OCI-LY1 (cell line): ENCODE results near the gene SP6.

Experiments
- H2AFZ ChIP-seq: fragments of 200-600 bp; sonication (generic), shearing (Covaris generic); 2 replicates; pipeline ENCODE4 v1.6.0; 2014; ENCODE audit warnings: antibody characterized with exemption, mild to moderate bottlenecking, low read length
- H3F3A ChIP-seq: fragments of 200-600 bp; sonication (generic), shearing (Covaris generic); 2 replicates; pipeline ENCODE4 v1.6.0; 2014; ENCODE audit warnings: mild to moderate bottlenecking, antibody characterized with exemption, low read length, moderate library complexity; ENCODE audit not compliant: insufficient read depth
- H3K27ac ChIP-seq: fragments of 200-600 bp; sonication (generic); 2 replicates; pipeline ENCODE4 v1.5.1; 2014; ENCODE audit warnings: low read length, mixed run types, mild to moderate bottlenecking, low read depth; ENCODE audit not compliant: poor library complexity, severe bottlenecking
- H3K27me3 ChIP-seq: fragments of 200-600 bp; sonication (generic); 2 replicates; pipeline ENCODE4 v1.6.0; 2014; ENCODE audit warnings: antibody characterized with exemption, mild to moderate bottlenecking, low read length, moderate library complexity; ENCODE audit not compliant: insufficient read depth
- H3K36me3 ChIP-seq: fragments of 200-600 bp; sonication (generic); 2 replicates; pipeline ENCODE4 v1.6.1; 2014; ENCODE audit warnings: mild to moderate bottlenecking, antibody characterized with exemption, low read length, moderate library complexity, mixed read lengths; ENCODE audit not compliant: insufficient read depth
- H3K4me1 ChIP-seq: fragments of 200-600 bp; sonication (generic); 2 replicates; pipeline ENCODE4 v1.5.1; 2014; ENCODE audit warnings: mild to moderate bottlenecking, low read length, moderate library complexity; ENCODE audit not compliant: insufficient read depth, severe bottlenecking
- H3K4me2 ChIP-seq: fragments of 200-600 bp; sonication (generic), shearing (Covaris generic); 2 replicates; pipeline ENCODE4 v1.6.1; 2014; ENCODE audit warnings: low read length
- H3K4me3 ChIP-seq: fragments of 200-600 bp; sonication (generic); 2 replicates; pipeline ENCODE4 v1.5.1; 2014; ENCODE audit warnings: low read length, low read depth, mild to moderate bottlenecking, mixed read lengths; ENCODE audit not compliant: poor library complexity, severe bottlenecking
- H3K79me2 ChIP-seq: fragments of 200-600 bp; shearing (Covaris generic); 2 replicates; pipeline ENCODE4 v1.6.1; 2016; ENCODE audit warnings: mixed run types, low read length, mixed read lengths; ENCODE audit not compliant: insufficient read depth
- H3K9ac ChIP-seq: fragments of 200-600 bp; sonication (generic), shearing (Covaris generic); 2 replicates; pipeline ENCODE4 v1.6.1; 2014; ENCODE audit warnings: mild to moderate bottlenecking, low read length, mixed read lengths
- H3K9me2 ChIP-seq: fragments of 200-600 bp; sonication (generic), shearing (Covaris generic); 2 replicates; pipeline ENCODE4 v1.6.1; 2014; ENCODE audit warnings: low read depth, mild to moderate bottlenecking, low read length, mixed read lengths
- H3K9me3 ChIP-seq: fragments of 200-600 bp; shearing (Covaris generic); 2 replicates; pipeline ENCODE4 v1.6.1; 2014; ENCODE audit warnings: low read length, mixed read lengths
- H4K20me1 ChIP-seq: fragments of 200-600 bp; sonication (generic), shearing (Covaris generic); 2 replicates; pipeline ENCODE4 v1.6.0; 2016; ENCODE audit warnings: mild to moderate bottlenecking, low read length; ENCODE audit not compliant: insufficient read depth
- CTCF ChIP-seq: fragments of 200-600 bp; sonication (generic), shearing (Covaris generic); IDR thresholded peaks from 2 replicates; pipeline ENCODE4 v1.5.1; 2017; ENCODE audit warnings: mild to moderate bottlenecking, antibody characterized with exemption, low read length, moderate library complexity, mixed read lengths
- EZH2 ChIP-seq: fragments of 200-600 bp; sonication (generic), shearing (Covaris generic); IDR thresholded peaks from 2 replicates; pipeline ENCODE4 v1.8.0; 2017; ENCODE audit warnings: borderline replicate concordance, mixed run types, mild to moderate bottlenecking, antibody characterized with exemption, low read length, moderate library complexity, mixed read lengths

The SP6 gene

GRCh38 chr17:47871048-47871447 lies 20.1 kb upstream of the SP6 start:
- H3K4me2 ChIP-seq = no peak overlapping the region
- H3K79me2 ChIP-seq = no peaks in the 10 kb centered on the region
- H4K20me1 ChIP-seq = no peaks in the 10 kb centered on the region
- no peak overlapping the region for H2AFZ ChIP-seq
- no peak overlapping the region for H3K27ac ChIP-seq
- no peaks in the 10 kb centered on the region for H3F3A ChIP-seq
- no peak for TF ChIP-seq EZH2
- TF ChIP-seq CTCF = no peak
- H3K4me3 ChIP-seq = no peak overlapping the region
- no peaks in the 10 kb centered on the region for H3K4me1 ChIP-seq
- peaks cover 10% of the 10 kb centered on the region for H3K27me3 ChIP-seq
- H3K9me2 ChIP-seq = no peaks in the 10 kb centered on the region
- H3K9me3 ChIP-seq = no peaks in the 10 kb centered on the region
- H3K9ac ChIP-seq = no peak overlapping the region
- no peaks in the 10 kb centered on the region for H3K36me3 ChIP-seq

DNA sequence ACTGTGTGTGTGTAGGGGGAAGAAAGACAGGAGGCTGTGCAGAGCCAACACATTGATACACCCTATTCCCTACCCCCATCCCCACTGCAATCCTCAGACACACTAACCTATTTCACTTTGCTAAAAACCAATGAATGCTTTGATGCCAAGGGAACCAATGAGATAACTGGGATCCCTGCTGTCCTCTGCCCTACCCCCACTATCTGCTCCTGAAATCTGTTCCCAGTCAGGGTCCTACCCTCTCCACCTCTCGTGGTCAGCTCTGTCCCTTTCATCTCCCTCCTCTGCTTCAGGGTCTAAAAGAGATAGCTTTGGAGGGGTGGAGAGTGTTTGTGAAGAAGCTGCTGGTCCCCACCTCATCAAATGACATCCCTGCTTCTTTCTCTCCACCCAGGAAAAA lies 19.1 kb upstream of the SP6 start:
- peaks cover 10% of the 10 kb centered on the region for H3K27me3 ChIP-seq
- TF ChIP-seq EZH2 = no peak
- TF ChIP-seq CTCF = no peak
- H3K79me2 ChIP-seq = no peaks in the 10 kb centered on the region
- H3K4me2 ChIP-seq = no peak overlapping the region
- H3F3A ChIP-seq = no peaks in the 10 kb centered on the region
- no peaks in the 10 kb centered on the region for H4K20me1 ChIP-seq
- no peak overlapping the region for H3K27ac ChIP-seq
- no peak overlapping the region for H2AFZ ChIP-seq
- no peaks in the 10 kb centered on the region for H3K9me2 ChIP-seq
- no peaks in the 10 kb centered on the region for H3K9me3 ChIP-seq
- H3K36me3 ChIP-seq = no peaks in the 10 kb centered on the region
- no peak overlapping the region for H3K9ac ChIP-seq
- H3K4me1 ChIP-seq = no peaks in the 10 kb centered on the region
- H3K4me3 ChIP-seq = no peak overlapping the region

GRCh38 chr17:47869114-47869513 lies 18.2 kb upstream of the SP6 start:
- H3K27ac ChIP-seq = no peak overlapping the region

More at GRCh38 chr17:47869114-47869513, 18.2 kb upstream of the SP6 start:
- no peaks in the 10 kb centered on the region for H4K20me1 ChIP-seq
- H3K9me3 ChIP-seq = no peaks in the 10 kb centered on the region
- H3K9ac ChIP-seq = no peak overlapping the region
- no peaks in the 10 kb centered on the region for H3K79me2 ChIP-seq
- no peaks in the 10 kb centered on the region for H3K9me2 ChIP-seq
- H3F3A ChIP-seq = no peaks in the 10 kb centered on the region
- TF ChIP-seq EZH2 (no peak), CTCF (no peak)
- H3K36me3 ChIP-seq = no peaks in the 10 kb centered on the region
- H2AFZ ChIP-seq = no peak overlapping the region
- H3K4me1 ChIP-seq = no peaks in the 10 kb centered on the region
- H3K27me3 ChIP-seq = peaks cover 10% of the 10 kb centered on the region
- H3K4me2 ChIP-seq = no peak overlapping the region
- H3K4me3 ChIP-seq = no peak overlapping the region
